Medulla oblongata (tissue), 1 donor: Measurements from ENCODE around the gene SAP25.
A peak's percentile ranks its signal among the peaks of the same experiment; 100 is the strongest.
"Not testable (repeated sequence)": the region's sequence is repeated elsewhere in the genome, so short reads cannot be mapped to it uniquely, and the experiment has no call there.

Source experiments
- DNase-seq: peaks from one replicate; pipeline ENCODE4 v3.0.0-alpha.2; 2015; ENCODE audit errors: extremely low spot score

SAP25 gene

DNA sequence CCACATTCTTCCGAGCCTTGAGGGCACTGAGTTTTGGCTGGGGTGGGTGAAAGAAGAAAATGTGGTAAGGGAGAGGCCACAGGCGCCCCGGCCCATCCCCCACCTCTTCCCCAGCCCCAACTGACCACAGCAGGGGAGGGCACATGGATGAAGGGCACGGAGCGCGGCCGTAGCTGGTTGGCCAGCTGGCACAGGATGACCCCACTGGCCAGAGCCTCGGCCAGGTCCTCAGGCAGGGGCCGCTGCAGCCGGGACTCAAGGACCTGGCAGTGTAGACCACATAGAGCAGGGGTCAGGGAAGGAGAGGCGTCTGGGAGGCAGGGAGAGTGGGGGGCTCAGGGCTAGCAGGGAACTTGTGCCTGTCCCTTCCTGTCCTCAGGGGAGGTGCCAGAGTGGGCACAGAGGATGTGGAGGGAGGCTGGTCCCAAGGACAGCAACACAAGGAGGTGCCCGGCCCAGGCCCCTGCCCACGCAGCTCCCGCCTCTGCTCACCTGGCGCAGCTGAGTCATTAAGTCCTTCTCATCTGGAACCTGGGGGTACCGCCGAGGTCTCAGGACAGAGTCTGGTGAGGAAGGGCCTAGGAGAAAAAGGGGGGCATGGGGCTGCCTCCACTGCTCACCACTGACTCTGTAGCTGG is 2.2 kb upstream of the SAP25 start:
- no peak for DNase-seq

DNA sequence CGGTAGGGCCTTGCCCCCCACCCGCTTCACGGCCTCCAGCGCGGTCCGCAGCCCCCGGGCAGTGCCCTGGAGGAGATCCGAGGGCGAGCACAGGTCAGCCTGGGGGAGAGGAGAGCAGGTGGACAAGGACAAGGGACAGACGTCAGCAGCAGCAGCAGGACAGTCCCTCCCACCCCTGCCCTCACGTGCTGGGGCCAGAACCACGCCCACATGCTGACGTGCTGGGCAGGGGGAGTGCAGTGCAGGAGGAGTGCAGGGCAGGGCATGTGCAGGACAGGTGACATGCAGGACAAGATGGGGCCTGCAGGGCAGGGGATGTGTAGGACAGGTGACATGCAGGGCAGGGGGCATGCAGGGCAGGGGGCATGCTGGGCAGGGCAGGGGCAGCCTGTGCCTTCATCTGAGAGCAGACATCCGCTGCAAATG is 1.5 kb upstream of the SAP25 start:
- no peak for DNase-seq

DNA sequence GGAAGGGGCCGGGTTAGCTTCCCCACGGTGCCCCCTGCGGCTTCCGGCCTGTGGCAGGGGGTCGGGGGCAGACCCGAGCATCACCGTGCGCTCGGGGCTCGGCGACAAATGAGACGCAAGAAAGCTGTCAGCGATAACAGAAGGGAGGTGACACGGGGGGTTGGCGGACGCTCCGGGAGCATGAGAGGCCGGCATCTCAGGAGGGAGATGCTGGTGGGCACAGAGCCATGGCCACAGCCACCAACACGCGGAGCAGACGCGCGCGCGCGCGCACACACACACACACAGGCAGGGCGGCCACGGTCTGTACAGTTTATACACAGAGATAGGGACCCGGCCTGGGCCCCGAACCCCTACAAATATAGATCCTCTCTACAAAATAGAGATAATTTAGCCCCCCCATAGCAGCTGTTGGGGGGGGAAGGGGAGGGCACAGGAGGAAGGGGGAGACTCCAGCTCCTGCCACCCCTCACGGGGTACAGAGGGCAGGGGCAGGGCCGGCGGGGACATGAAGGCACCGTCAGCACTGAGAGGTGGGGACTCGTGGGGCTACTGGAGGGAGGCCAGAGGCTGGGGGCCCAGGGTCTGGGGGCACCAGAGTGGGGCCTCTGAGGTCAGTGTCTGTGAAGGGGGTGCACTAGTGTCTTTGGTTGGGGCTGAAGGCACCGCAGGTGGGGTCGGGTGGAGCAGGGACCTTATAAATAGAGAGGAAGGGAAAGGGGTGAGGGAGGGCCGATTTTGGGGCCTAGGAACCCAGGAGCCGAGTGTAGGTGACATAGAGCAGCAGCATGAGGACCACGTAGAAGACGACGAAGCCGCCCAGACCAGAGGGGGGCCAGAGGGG is 884 bp upstream of the SAP25 start:
- no peak for DNase-seq

DNA sequence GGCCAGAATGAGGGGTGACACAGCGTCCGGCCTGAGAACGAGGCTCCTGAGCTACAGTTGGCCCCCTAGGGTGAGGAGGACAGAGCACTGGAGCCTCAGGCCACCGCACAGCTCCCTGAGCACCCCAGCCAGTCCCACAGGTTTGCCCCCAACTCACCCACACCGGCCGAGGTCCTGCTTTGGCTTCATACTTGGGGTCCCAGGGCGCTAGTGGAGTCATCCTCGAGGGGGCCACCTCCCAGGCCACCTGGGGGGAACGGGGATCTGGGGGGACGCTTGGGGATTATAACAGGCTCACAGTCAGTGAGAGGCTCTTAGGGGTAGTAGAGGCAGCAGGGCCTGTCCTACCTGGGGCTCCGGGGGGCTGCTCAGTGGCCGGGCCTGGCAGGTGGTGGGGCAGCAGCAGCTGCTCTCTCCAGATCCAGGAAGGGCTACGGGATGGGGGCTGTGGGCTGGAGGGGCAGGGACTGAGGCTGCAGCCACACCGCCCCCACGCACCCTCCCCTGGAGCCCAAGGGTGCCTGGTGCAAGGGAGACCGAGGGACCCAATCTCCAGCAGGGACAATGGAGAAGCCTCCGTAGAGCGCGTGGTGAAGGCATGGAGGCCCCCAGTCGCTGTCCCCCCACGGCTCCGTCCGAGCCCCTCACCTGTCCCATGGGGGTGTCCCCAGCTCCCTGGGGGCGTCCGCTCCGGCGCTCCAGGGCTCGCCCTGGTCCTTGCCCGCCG is 588 bp downstream of the SAP25 start:
- no peak for DNase-seq

DNA sequence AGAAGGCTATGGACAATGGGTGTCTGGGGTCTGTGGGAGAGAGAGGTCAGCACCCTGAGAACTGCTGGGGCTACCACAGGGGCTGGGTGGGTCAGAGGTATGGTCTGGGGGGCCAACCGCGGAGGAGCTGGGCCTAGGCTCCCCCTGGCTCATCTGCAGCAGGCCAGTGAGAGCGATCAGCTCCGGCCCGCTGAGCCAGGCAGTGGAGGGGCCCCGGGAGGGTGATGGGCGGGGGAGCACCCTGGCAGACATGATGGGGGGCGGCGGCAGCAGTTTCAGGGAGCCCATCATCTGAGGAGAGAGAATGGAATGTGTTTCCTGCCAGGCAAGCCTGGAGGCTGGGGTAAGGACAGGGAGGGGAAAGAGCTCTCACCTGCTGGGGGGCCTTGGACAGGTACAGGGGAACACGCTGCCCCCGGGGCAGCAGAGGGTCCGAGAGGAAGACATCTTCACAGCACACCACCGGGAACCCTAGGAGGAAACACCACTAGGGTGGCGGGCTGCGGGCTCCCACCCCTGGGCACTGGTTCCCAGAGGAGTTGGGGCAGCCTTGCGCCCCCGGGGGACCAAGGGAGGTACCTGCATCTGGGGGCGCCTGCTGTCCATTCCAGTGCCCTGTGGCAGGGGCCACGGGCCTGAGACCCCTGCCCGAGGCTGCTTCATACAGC is 1.3 kb downstream of the SAP25 start:
- no peak for DNase-seq

DNA sequence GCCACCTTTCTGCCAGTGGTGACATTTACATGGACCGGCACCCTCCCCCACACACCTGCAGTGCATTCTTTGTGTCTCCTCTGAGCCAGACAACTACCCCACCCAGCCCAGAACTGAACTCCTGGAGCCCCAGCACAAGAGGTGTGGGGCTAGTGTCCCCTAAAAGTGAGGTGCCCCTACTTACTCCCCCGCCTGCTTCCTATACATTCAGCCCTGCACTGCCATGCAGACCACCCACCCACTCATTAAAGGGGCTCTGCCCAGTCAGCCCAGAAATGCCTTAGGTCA is 1.9 kb downstream of the SAP25 start:
- DNase-seq, result no peak

DNA sequence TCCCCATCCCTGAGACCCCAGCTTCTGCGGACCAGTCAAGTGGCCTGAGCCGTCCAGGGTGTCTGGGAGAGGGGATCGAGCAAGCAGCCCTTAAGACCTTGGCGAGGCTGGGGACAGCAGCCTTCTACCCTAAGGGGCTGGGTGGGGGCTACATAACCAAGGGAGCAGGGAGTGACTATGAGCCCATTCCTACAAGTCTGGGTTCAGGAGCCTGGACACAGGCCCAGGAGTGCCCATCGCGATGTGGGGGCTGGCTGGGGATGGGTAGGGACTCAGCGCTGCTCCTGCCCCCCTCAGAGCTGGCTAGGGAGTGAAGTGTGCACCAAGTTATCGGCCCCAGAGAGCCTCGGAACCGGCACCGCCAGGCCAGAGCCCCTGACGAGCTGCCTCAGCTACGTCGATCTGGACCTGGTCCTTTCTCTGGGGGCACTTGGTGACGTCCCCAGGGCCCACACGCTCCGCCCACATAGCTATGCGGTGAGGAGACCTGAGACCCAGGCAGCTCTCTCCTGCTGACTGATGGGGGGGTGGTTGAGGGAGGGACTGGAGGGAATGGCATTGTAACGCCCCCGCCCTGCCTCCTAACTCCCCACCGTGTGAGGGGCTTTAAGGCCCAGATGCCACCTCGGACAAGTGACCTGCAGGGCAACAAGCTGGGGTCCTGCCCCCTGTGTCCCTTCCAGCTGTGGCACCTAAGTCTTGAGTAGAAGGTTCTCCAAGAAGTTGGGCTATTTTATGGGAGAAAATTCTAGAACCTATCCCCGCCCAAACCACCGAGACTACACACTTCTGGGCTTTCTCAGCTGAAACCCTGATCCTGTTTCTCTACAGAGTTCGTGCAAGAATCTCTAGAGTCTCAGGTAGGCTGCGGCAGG is 2.5 kb downstream of the SAP25 start:
- no peak for DNase-seq

DNA sequence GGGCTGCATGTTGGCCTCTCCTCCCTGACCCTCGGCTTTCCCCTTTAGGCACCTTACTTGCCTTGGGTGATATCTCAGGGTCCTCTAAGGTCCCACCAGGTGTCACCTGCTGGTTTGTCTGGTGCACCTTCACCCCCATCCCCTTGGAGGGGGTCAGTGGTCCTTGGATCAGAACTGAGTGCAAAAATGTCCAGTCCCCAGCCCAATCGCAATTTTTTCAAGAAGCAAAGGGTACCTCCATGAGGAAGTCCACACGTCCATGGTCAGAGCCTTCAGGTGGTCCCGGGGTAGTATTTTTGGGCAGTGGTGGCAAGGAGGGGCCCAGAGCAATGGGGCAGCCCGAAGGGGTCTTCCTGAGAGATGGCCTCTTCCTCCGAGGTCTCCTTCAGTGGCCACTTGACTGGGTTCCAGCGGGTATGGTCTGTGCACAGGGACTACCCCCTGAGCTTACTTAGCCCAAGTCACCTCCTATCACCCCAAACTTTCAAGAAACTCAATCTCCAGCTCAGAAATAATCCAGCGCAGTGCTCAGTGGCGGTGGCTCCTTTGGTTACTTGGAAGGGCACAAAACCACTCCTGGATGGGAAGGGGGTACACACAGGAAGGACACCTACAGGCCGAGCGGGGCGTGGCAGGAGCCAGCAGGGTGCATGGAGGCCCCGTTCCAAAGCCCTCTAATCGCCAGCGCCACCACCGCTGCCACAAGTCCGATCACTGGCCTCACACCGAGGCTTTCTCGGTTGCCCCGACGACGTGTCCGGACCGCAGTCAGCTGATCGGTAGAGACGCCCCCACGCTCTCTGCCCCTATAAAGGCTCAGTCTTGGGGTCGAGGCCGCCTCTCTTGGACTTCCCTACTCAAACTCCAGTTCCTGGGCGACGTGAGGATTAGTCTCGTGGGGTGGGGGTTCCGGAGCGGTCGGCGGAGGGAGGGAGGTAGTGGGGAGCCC is 4.5 kb downstream of the SAP25 start:
- peak; percentile 81 for DNase-seq

DNA sequence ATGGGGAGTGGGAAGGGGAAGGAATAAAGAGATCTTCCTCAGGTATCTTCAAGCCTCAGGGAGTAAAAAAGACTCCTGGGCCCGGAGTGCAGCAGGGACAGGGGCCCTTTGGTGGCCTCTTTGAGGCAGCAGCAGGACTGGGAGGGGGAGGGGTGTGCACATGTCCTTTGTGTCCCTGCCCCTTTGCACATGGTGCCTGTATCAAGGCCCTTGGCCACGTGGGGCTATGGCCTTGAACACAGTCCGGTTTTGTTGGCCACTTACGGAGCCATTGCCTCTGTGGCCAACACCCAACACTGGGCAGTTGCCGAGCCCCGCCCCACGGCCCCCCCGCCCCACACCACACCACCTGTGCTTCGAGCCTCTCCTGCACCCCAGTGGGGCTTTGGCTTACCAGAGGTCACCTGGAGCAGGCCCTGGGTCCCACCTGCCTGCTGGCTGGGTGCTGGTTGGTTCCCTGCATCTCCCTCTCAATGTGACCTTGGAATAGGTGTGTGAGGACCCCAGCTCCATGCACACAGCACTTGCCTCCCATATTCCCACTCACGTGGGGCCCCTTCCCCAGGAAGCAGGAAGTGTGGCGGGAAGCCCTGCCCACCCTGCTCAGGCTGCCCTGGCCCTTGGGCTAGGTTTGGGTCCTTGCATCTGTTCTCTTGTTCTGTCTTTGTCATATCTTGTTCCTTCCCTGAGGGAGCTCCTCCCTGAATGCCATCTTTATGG is 5.4 kb downstream of the SAP25 start:
- no peak for DNase-seq

DNA sequence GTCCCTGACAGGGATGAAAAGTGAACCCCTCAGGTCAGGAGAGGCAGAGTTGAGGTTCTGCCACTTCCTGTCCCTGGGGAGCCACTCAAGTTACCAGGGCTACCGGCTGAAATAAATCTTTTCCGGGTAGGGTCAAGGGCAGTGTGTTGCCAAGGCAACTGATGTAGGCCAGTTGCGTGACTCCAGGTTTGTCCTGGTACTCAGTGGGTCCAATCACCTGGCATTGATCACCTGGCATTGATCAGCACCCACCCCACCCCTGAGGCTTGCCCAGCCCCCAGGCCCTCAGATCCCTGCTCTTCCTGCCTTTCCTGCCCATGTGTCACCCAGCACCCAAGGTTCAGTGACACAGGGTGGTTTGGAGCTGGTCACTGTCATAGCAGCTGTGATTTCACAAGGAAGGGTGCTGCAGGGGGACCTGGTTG is 5.9 kb downstream of the SAP25 start:
- no peak for DNase-seq

DNA sequence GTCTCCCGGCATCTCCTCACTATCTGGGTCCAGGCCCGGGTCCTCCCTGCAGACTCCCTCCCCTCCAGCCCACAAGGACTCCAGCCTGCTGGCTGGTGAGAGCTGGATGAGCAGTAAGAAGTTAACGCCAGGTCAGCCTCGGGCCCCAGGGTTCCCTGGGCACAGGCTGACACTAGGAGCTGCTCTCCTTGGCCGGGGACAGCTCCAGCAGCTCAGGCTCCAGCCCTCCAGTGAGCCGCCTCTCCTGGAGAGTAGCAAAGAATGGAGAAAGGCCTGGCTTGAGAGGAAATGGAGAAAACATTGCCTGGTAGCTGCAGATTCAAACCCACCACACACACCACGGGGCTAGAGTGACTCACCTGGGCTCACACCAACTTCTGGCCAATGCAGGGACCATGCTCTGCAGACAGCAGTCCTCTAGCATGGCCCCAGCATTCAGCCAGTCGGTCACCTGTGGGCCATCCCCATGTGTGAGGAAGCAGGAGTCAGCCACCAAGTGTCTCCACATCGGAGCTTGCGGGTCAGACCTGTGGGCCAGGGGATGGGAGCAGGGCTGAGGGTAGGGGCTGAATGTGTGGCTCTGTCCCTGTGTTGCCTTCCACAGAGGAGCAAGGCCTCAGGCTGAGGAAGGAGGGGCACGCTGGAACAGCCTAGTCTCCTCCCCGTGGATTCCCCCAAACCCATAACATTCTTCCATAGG is 6.5 kb downstream of the SAP25 start:
- DNase-seq, result no peak

DNA sequence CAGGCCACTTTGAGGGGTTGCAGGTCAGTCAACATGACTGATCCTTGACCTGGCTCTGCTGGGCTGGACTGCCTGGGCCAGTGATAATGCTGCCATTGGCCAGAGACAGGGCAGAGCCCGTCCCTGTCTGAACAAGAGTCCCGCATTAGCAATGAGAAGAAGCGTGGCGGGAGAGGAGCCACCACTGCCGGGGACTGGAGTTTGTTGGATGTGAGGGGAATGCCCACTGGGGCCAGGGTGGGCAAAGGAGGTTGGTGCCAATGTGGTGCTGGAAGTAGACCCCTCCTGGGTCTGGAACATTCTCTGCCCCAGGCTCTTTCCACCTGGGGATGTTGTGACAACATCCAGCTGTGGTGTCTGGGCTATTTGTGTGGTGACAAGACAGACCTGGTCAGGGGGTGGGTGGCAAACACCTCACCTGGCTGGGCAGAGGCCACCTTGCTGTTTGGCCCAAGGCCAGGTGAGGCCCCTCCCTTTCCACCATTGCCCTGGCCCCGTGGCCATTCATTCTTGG is 7.6 kb downstream of the SAP25 start:
- DNase-seq, result no peak

DNA sequence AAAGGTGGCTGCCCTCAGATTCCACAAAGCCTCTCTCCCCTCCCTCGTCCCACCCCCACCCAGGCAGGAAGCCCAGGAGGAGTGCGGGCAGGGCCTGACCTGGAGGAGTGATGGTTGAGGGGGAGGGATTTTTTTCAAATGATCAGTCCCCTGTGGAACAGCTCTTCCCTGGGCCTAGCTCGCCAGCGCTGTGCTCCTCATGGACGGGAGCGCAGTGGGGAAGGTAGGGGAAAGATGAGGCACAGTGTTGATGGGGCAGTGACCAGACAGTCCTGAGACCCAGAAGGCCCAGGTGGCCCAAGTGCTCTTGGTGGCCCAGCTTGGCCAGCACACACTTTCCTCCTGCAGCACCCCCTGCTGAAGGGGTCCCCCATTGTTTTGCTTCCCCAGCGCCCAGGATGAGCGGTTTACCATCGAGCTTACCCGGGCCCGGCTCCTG is 8.5 kb downstream of the SAP25 start:
- DNase-seq, result no peak

DNA sequence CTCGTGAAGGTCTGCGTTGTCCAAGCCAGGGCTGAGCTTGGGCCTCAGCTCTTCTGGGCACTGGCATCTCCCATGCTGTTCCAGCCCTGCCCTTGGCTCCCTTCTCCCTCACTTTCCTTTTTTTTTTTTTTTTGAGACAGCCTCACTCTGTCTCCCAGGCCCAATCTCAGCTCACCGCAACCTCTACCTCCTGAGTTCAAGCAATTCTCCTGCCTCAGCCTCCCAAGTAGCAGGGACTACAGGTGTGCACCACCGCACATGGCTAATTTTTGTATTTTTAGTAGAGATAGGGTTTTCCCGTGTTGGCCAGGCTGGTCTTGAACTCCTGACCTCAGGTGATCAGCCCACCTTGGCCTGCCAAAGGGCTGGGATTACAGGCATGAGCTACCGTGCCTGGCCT is 9.3 kb downstream of the SAP25 start:
- DNase-seq, result not testable (repeated sequence)

DNA sequence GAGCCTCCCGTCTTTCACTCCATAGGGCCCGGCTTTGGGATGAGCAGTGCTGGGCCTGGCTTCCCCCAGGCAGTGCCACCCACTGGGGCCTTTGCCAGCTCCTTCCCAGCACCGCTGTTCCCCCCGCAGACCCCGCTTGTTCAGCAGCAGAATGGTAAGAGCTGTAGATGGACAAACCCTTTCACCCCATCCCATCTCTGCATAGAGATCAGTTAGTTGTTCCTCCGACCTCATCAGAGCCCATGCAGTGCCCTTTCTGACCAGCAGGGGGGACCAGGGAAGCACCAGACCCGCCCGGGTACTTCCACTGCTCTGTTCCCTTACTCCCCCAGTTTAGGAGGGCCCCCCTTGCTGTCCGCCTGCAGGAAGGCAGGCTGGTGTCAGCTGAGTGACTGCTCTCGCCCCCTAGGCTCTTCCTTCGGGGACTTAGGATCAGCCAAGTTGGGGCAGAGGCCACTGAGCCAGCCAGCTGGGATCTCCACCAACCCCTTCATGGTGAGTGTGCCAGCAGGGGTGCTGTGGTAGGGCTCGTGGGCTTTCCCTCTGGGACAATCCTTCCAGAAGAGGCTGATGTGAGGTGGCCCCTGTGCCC is 9.8 kb downstream of the SAP25 start:
- peak; percentile 79 for DNase-seq

DNA sequence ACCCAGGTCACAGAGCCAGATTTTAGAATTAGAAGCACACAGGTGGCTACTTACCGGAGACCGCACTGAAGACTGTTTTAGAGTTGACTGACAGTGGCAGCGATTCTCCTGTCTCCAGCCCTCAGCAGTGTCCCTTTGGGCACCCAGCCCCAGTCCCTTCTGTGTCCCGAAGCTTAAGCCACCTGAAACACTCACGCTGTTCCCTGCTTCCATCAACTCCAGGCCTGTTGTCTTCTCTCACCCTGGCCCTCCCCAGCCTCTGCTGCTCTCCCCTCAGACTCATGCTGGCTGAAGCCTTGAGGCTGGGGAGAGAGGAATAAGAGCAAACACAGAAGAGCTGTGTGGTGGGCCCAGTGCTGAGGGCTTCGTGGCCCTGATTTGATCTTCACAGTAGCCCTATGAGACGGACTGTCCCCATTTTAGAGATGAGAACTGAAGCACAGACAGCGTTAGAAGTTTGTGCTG is 10.6 kb downstream of the SAP25 start:
- DNase-seq, result no peak

DNA sequence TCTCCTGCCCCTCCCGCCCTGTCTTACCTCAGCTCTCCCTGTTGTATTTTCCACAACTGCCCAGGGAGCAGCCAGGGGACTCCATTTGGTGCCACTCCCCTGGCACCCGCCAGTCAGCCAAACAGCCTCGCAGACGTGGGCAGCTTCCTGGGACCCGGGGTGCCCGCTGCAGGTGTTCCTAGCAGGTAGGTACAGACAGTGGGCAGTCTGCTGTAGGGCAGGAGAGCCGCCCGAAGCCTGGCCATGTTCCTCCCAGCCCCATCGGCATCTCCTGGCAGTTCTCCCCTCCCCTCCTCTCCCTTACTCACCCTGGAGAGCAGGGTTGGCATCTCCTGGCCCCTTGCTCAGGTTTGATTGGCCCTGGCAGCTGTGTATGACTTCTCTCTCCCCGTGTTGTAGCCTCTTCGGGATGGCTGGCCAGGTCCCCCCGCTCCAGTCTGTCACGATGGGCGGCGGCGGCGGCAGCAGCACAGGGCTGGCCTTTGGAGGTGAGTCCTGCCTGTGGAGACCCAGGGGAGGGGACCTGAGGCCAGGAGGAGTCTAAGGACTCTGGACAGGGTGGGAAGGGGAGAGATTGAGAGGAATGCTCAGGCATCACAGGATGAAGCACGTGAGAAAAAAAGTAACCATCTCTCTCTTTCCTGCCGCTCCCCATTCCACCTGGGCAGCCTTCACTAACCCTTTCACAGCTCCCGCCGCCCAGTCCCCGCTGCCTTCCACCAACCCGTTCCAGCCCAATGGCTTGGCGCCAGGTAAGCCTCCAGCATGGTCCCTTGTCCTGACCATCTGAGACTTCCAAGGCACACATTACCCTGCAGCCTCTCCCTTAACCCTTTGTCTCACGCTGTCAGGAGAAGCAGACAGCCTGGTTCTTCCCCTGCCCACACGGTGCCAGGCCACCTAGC is 11.3 kb downstream of the SAP25 start:
- no peak for DNase-seq
